Skin epidermis (tissue), 12 donors: ENCODE measurements around the gene SIGLEC11.
"Not testable (repeated sequence)": the region's sequence is repeated elsewhere in the genome, so short reads cannot be mapped to it uniquely, and the experiment has no call there.

ENCODE experiments used
- H3K27ac ChIP-seq, 21 experiments: fragments of 200-600 bp; sonication (generic) in 11 of 21; one replicate each; pipeline ENCODE4 v1.5.0; 2020; ENCODE audit warnings: mild to moderate bottlenecking in 3 of 21, inconsistent platforms in 2 of 21, moderate library complexity in 2 of 21
- H3K4me3 ChIP-seq, 7 experiments: fragments of 200-600 bp; sonication (generic) in 2 of 7; one replicate each; pipeline ENCODE4 v1.5.0; 2020; ENCODE audit warnings: inconsistent platforms in 2 of 7, mild to moderate bottlenecking in 2 of 7, moderate library complexity in 1 of 7

Gene SIGLEC11

GRCh38 chr19:49960980-49961379, at the start of gene SIGLEC11:
SIGLEC11 (minus strand) TSS chr19:49961172; CDS start chr19:49961081, 91 bp downstream.
- H3K27ac ChIP-seq: not testable (repeated sequence)
- H3K4me3 ChIP-seq: peak within 1 kb of the TSS in 1 of 7 experiments; percentile 3

GRCh38 chr19:50008532-50008931, 47.6 kb upstream of the SIGLEC11 start:
- Histone ChIP-seq H3K4me3 (no peak overlapping the region), H3K27ac (no peak overlapping the region)

- no peak overlapping the region for H3K27ac ChIP-seq
- no peak overlapping the region for H3K4me3 ChIP-seq
Observed at GRCh38 chr19:50007947-50008346, 47.0 kb upstream of the SIGLEC11 start.

GRCh38 chr19:50007170-50007569, 46.2 kb upstream of the SIGLEC11 start:
- H3K4me3 ChIP-seq: no peak overlapping the region
- no peak overlapping the region for H3K27ac ChIP-seq

GRCh38 chr19:50005428-50005827, 44.5 kb upstream of the SIGLEC11 start:
- Histone ChIP-seq H3K4me3 (no peak overlapping the region), H3K27ac (no peak overlapping the region)

- Histone ChIP-seq H3K27ac (peak overlapping the region in 8 of 21 experiments; percentile 2 to 42 (median 32)), H3K4me3 (no peak overlapping the region)
Observed at GRCh38 chr19:50003810-50004419, 42.9 kb upstream of the SIGLEC11 start.

- no peak overlapping the region for H3K27ac ChIP-seq
- no peak overlapping the region for H3K4me3 ChIP-seq
Observed at GRCh38 chr19:50003254-50003788, 42.3 kb upstream of the SIGLEC11 start.

GRCh38 chr19:50002386-50002960, 41.5 kb upstream of the SIGLEC11 start:
- H3K27ac ChIP-seq: no peak overlapping the region
- H3K4me3 ChIP-seq: no peak overlapping the region

GRCh38 chr19:50001775-50002174, 40.8 kb upstream of the SIGLEC11 start:
- Histone ChIP-seq H3K27ac (no peak overlapping the region), H3K4me3 (no peak overlapping the region)

GRCh38 chr19:50000841-50001557, 40.0 kb upstream of the SIGLEC11 start:
- Histone ChIP-seq H3K27ac (no peak overlapping the region), H3K4me3 (no peak overlapping the region)

- Histone ChIP-seq H3K27ac (no peak overlapping the region), H3K4me3 (no peak overlapping the region)
Observed at GRCh38 chr19:50000038-50000840, 39.3 kb upstream of the SIGLEC11 start.

- Histone ChIP-seq H3K27ac (no peak overlapping the region), H3K4me3 (no peak overlapping the region)
Observed at GRCh38 chr19:49999371-50000010, 38.5 kb upstream of the SIGLEC11 start.

GRCh38 chr19:49997709-49998108, 36.7 kb upstream of the SIGLEC11 start:
- H3K27ac ChIP-seq: no peak overlapping the region
- H3K4me3 ChIP-seq: no peak overlapping the region

- Histone ChIP-seq H3K27ac (no peak overlapping the region), H3K4me3 (no peak overlapping the region)
Observed at GRCh38 chr19:49988433-49988832, 27.5 kb upstream of the SIGLEC11 start.

GRCh38 chr19:49988007-49988406, 27.0 kb upstream of the SIGLEC11 start:
- Histone ChIP-seq H3K27ac (no peak overlapping the region), H3K4me3 (no peak overlapping the region)

- H3K27ac ChIP-seq: no peak overlapping the region
- no peak overlapping the region for H3K4me3 ChIP-seq
Observed at GRCh38 chr19:49987159-49987698, 26.3 kb upstream of the SIGLEC11 start.

GRCh38 chr19:49986354-49986753, 25.4 kb upstream of the SIGLEC11 start:
- Histone ChIP-seq H3K4me3 (no peak overlapping the region), H3K27ac (no peak overlapping the region)

- no peak overlapping the region for H3K27ac ChIP-seq
- H3K4me3 ChIP-seq: no peak overlapping the region
Observed at GRCh38 chr19:49985871-49986270, 24.9 kb upstream of the SIGLEC11 start.

- Histone ChIP-seq H3K27ac (no peak overlapping the region), H3K4me3 (no peak overlapping the region)
Observed at GRCh38 chr19:49984491-49984890, 23.5 kb upstream of the SIGLEC11 start.
